OCI-M2 (cell line): ENCODE measurements around the gene NAALADL2.
"Not testable (repeated sequence)": the region's sequence is repeated elsewhere in the genome, so short reads cannot be mapped to it uniquely, and the experiment has no call there.

Source experiments
- DNase-seq: peaks from one replicate; lab custom pipeline; 2025; ENCODE audit not compliant: unreplicated experiment; lab: John Stamatoyannopoulos, UW

NAALADL2 gene

DNA sequence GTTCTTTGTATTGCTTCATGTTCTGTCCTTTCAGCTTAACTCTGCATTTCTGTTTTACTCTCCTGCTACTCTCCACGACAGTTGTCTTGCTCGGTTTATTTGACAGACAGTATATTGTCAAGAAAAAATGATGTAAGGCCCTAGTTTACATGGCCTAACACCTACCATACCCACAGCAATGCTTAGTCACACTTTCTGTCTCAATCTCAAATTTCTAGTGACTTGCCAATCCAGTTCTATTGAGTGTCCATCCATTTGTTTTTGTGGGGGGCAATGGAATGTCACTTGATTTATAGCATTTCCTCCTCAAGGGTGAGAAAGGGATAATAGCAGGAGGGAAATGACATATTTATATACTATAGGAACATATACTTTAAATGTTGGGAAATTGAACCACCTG lies 676.2 kb downstream of the NAALADL2 start:
- DNase-seq: no peak

DNA sequence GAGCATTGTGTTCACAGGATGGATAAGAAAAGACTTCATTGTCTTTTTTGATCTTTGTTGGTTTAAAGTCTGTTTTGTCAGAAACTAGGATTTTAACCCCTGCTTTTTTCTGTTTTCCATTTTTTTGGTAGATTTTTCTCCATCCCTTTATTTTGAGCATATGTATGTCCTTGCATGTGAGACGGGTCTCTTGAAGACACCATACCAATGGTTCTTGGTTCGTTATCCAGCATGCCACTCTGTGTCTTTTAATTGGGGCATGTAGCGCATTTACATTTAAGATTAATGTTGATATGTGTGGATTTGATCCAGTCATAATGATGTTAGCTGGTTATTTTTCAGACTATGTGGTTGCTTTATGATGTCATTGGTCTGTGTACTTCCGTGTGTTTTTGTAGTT lies 687.0 kb downstream of the NAALADL2 start:
- no peak for DNase-seq

DNA sequence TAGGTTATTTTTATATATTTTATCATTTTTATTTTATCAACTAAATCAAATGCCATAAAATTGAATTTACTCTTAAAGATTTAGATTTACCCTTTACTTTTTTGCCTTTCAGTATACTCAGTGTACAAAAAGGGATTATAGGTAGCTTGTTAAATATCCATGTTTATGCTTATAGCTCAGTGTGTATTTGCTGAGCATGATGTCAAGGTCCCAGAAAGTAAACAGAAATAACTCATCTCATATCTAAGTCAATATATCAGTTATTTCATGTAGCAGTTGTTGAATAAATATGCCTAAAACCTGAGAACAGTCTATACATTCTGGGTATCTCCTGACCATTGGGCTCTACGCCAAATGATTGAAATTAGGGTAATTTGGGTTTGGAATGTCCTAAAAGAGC lies 693.8 kb downstream of the NAALADL2 start:
- no peak for DNase-seq

DNA sequence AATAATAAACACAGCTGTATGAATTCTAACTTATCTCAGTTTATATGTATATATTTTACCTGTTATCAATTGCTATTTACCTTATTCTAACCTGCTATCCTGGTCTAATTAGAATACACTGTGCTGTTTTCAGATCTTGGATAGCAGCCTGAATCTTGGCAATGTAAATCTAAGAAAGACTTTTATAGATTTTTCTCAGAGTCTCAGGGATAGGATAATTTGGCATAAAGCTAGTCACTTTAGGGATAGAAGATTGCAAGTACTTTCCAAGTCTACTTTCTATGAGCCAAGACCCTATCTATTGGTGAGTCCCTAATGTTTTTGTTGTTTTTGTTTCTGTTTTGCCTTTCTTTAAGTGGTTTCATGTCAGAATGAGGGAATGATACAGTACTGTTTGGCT lies 695.7 kb downstream of the NAALADL2 start:
- DNase-seq: no peak

DNA sequence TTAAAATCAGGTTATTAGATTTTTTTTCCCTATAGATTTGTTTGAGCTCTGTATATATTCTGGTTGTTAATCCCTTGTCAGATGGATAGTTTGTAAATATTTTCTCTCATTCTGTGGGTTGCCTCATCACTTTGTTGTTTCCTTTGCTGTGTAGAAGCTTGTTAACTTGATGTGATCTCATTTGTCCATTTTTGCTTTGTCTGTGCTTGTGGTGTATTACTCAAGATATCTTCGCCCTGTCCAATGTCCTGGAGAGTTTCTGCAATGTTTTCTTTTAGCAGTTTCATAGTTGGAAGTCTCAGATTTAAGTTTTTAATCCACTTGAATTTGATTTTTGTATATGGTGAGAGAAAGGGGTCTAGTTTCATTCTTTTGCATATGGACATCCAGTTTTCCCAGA lies 699.1 kb downstream of the NAALADL2 start:
- DNase-seq: no peak

DNA sequence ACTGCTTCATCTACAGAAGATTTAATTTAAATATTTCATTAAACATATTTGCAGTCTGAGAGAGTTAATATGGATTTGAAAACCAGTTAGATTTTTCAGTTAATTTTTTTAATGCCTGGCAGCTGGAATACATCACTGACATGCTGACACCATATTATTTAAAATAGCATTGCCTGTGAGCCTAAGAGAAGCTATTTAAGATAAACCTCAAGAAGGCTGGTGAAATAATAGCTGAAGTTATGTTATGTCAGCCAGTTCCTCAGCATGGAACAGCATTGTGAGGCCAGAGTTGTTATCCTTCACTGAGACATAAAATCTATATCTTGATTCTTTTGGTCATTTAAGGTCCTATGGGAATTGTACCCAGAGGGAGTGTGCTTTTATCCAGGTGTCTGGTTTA lies 705.2 kb downstream of the NAALADL2 start:
- no peak for DNase-seq

DNA sequence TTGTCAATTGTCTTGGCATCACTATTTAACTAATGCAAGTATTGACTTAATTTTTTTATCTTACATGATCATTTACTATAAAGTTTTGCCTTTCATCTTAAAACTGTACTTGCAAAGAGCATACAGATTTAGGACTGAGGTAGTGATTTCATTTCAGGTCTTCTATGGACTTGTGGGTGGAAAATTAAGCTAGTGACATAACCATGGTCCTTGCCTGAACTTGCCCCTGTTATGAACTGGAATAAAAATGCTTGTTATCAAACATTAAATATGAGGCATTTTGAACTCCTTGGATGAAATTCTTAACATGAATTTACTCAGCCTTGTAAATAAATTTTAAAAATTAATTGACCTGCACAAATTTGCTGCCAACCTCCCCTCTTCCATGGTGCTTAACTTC lies 712.0 kb downstream of the NAALADL2 start:
- no peak for DNase-seq

DNA sequence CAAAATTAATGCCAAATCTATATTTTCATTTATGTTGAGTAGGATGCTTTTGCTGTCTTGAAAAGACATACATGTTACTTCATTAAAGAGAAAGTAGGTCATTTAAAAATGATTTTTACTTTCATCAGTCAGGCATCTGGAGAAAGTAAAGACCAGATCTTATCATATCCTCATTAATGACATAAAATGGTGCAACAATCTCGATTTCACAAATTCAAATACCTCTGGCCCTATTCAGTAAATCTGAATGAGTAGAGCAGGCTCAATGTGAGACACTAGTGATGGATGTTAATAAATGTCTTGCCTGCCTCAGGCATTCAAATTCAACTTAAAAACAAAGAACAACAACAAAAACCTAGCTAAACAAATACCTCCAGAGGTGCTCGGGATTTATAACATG lies 714.1 kb downstream of the NAALADL2 start:
- no peak for DNase-seq

DNA sequence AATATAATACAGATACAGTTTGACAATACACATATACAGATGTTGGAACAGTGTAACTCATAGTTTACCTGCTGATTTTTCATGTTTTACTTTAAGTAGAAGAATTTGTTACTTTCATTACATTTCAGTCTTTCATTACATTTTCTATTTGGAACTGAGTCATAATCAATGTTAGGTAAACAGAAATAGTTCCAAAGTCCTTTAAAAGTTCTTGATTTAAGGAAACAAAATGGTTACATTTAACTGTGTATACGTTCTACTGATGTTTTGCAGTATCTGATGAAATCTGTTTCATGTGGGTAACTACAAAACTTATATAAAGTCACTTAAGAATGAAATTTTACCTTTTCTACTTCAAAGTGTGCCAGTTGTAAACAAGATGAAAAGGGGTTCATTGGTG lies 721.2 kb downstream of the NAALADL2 start:
- no peak for DNase-seq

DNA sequence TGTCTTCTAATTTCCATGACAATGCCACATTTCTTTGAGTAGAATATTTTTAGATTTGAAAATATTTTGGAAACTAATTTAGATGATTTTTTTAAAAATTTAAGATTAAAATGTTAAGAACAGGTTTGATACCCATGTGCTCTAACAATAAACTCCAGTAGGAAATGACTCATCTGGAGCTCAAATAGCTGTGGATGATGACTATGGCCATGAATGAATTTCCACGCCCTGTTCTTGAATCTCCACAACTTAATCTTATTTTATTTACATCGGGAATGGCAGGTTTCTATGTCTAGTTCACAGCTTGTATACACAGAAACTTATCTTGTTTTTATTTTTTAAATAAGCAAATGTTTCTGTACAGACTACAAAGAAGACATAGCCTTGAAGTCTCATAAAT lies 726.8 kb downstream of the NAALADL2 start:
- DNase-seq: no peak

DNA sequence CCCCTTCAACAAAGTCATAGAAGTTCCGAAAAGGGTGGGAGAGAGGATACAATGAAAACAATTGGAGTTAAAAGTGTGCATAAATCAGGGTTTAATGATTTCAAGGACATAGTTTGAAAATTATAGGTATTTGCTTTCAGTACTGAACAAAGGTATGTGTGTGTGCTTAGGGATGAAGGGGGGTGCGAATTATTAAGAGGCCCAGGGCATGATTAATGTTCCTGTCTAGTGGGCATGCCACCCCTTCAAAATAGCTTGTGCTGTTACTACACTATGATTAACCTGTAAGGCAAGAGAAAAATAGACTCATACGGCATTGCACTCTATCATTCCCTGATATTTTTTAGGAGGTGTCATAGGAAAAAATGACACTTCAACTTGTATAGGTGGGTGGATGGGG lies 731.6 kb downstream of the NAALADL2 start:
- no peak for DNase-seq

DNA sequence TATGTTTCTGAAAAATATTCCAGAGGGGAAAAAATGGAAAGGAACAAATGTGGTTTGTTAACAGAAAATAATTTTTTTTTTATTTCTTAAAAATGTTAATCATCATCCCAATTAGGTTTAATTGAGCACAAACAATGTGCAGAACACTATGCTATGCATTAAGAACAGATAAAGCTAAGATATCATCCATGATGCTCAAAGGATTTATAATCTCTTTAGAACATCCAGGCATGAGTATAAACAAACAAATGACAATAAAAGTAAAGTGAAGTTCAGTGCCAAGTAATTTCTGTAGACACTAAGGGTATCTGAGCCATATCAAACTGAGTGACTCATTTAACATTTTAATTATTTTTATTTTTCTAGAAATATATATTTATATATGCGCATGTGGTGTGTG lies 732.2 kb downstream of the NAALADL2 start:
- no peak for DNase-seq

DNA sequence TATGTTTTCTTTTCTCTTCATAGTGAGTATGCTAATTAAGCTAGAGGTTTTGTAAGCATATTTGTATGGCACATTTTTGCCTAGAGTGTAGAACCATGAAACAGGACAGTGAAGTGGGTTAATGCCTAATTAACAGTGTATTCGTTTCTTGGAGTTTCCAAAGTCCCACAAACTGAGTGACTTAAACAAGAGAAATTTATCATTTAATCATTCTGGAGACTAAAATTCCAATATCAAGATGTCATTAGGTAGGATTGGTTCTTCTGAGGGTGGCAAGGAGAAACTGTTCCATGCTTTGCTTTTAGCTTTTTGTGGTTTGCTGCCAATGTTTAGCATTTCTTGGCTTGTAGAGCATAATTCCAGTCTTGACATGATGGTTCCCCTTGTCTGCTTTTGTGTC lies 734.2 kb downstream of the NAALADL2 start:
- no peak for DNase-seq

DNA sequence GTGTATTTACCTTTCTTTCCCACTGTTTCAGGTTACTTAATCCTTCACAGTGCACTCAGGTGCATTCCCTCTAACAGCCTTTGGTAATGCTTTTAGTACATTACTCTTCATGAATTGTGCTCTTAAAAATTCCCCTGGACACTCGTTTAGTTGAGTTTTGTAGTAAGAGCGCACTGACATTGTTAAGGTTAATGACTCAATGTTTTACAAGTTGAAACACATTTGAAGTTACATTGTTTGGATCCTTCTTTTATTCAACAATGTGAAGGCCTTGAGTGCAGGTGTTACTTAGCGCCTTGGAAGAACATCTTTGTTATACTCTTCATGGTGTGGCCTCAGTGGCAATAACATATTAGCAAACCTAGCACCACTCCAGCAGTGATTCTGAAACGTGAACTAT lies 739.6 kb downstream of the NAALADL2 start:
- DNase-seq: no peak

DNA sequence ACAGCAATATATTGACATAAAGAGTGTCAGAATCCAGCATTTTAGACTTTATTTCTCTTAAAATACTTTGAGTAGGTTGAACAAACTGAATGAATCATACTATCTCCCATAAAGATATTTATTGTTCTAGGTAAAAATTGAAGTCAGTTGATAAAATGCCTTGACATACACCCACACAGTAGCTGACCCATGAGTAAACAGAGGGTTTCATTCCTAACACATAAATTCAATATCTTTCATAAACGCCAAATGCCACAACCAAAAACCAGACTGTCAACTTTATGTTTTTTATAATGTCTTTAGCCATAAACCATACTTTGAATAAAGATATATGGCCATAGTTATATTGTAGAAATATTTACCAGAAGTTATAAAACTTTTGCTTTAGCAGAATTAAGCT lies 742.4 kb downstream of the NAALADL2 start:
- no peak for DNase-seq

DNA sequence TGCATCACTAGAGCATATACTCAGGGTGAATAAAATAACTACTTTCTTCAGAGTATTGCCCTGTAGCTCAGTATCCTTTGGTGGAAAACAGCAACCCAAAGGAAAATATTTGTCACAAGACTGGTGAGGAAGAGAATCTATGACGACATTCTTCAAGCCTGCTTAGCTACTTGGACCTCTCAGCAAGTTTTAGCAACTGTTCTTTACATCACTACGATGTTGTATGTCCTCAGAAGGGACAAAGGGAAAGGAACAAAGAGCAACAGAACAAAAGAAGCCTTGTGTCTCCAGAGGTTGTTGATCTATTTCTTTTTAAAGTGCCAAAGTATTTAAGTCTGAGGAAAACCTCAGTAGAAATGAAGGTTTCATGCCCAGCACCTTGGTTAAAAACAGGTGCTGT lies 746.7 kb downstream of the NAALADL2 start:
- no peak for DNase-seq

DNA sequence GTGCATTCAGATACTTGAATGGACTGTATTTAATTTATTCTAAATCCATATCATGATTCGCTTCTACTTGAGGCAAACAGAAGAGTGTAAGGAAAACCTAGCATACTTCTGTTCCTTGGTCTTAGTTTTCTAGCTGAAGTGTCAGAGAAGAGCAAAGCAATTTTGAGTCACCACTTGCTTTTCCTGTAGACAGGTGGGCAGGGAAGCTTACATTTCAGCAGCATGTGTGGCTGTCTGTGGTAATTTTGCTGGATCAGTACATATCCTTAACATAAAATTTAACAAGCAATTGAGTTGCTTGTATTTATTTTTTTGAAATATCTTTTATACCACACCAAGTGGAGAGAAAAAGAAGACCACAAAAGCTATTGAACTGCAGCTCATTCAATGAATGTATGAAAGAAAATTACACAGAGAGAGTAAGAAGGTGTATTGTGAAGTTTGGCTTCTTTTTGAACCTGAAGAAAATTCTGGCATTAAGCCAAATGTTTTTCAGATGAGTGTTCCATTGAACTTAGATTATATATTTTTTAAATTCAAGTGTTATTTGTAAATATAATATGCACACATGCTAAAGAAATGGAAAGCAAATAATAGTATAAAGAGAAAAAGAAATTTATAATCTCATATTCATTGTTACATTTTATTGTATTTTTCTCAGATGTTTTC lies 747.6 kb downstream of the NAALADL2 start:
- no peak for DNase-seq

DNA sequence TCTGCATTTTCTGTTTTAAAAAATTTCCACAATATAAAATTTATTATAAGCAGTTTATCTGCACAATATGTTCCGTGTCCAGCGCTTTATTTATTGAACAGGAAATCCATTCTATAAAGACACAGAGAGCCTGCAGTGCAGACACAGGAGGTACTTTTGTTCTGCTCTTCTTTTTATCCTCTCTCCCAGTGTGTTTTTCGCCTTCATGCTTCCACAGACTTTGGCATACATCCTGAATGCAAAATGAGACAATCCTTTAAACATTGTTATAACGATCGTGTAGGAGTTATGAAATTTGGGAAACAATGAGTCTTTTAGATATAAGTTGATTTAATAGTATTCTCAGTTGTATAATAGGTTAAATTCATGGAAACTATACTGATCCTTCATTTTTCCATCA lies 749.2 kb downstream of the NAALADL2 start:
- DNase-seq: no peak

DNA sequence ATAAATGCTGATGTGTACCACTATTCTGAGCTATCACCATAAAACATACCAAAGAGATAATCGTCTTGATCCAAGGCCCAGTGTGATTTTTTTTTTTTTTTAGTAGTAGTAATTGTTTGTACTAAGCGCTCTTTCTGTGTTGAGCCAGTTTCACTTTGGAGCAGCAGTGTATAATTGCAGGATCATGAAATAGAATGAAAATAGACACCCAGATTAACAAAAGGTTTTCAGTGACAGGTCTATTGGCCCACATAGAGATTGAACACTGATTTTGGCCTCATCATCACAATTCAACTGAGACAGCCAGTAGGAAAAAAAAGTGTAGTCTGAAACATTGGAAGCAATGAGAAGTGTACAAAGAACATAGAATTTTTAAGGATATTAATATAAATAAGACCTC lies 749.8 kb downstream of the NAALADL2 start:
- no peak for DNase-seq

DNA sequence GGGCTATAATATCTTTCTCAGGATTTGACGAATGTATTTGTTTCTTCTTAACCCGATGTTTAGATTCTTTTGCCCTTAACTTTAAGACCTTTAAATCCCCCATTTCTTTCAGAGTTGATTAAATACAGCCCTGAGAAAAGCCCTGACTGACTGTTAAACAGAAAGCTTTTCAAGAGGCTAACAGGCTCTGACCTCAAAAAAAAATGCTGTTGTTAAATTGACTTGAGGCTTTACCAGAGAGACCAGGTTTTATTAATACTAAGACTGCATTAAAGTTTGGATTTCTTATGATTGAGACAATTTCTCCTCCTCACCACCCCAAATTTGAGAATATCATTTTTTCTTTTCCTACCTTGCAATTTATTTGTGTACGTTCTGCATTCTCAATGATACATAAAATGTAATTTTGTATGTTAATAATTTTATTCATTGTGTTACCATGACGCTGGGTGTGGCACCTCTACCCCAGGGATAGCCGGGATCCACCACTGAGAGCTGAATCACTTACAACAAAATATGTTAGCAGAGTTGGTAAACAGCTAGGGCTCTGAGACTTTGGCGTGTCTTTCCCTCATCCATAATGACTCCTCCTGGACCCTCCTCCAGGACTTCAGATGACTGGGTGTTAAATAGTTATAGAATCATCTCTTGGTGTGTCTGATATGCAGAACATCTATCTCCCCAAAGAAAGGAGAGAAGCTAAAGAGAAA lies 753.5 kb downstream of the NAALADL2 start:
- no peak for DNase-seq

DNA sequence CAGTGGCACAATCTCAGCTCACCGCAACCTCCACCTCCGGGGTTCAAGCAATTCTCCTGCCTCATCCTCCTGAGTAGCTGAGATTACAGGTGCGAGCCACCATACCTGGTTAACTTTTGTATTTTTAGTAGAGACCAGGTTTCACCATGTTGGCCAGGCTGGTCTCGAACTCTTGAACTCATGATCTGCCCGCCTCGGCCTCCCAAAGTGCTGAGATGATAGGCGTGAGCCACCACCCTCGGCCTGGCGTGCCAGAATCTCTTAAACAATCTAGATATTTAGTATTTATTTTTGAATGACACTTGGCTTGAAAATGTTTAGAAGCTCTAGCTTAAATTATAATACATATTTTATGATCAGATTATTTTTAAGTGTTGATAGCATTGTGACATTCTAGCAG lies 755.0 kb downstream of the NAALADL2 start:
- not testable (repeated sequence) for DNase-seq

DNA sequence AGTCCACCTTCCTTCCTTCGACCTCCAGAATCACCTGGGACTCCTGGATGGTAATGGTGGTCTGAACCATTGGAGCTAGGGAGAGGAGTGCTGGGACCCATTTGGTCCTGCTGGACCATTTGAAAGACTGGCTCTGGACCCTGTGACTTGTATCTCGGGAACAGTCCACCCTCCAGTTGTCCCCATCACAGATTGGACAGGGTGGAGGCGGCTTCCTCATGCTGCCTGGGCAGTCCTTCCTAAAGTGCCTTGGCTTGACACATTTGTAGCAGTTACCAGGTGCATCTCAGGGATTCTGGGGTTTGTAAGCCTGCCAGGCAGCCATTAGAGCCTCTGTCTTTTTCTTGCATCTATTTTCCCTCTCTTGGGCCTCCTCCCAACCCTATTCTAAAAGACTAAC lies 758.1 kb downstream of the NAALADL2 start:
- no peak for DNase-seq

DNA sequence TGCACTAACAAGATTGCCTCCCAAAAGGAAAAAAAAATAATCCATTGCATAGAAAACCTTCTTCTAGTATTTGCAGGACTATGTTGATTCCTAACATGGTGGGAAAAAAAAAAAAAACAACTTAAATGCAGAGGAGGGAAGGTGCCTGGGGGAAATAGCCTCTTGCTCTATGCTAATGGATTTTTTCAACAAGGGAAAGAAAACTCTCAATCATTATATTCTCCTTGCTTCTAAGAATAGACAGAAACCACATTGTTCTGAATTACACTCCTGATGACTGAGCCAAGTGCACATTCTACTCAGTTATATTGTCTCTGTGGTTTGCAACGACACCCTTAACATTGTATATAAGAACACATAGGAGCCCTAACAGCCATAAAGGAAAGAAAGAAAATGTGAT lies 760.2 kb downstream of the NAALADL2 start:
- DNase-seq: no peak
